Stimulated activated CD4-positive, alpha-beta T cell treated with anti-CD3 and anti-CD28 coated beads, Interleukin-1b, Interleukin-23, amount 100 ng/mL, for 4 hours (primary cell): ENCODE measurements around the gene OR1B1.
"Not testable (repeated sequence)": the region's sequence is repeated elsewhere in the genome, so short reads cannot be mapped to it uniquely, and the experiment has no call there.

ENCODE experiments used
- DNase-seq, 2 donors: peaks; one replicate each; pipeline ENCODE4 v3.0.0-alpha.2; 2020; ENCODE audit warnings: low read depth in 2 of 2

OR1B1 gene

DNA sequence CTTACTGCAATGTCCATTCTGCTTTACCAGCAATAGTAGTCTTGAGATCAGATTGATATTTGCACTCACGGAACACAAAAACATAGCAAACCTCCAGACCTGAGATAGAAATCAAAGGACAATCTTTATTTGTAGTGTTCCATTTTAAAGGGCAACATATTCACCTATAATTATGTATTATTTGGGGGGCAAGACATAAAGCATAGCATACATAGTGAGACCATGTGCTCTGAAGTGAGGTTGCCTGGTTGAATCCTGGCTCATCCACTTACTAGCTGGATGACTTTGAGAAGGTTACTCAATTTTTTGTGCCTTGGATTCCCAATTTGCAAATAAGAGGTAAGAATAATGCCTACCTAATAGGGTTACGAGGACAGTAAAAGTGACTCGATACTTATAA, at the start of gene OR1B1:
Gene OR1B1 (minus strand): TSS at position 101 of the 400 bp plus-strand sequence.
- DNase-seq: no peak

DNA sequence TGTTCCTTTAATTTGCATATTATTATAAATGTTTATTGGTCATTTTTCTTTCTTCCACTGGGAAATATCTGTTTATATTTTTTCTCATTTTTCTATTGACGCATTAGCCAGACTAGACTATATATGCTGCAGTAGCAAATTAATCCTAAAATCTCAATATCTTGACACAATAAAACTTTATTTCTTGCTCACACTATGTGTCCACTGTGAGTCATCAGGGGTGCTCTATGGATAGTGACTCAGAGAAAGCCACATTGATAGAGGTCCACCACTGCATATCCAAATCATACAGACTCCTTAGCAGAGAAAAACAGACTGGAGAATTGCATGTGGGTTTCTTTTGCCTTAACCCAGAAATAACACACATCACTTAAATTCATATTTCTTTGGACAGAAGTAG, 38.3 kb upstream of the OR1B1 start:
- DNase-seq: no peak

DNA sequence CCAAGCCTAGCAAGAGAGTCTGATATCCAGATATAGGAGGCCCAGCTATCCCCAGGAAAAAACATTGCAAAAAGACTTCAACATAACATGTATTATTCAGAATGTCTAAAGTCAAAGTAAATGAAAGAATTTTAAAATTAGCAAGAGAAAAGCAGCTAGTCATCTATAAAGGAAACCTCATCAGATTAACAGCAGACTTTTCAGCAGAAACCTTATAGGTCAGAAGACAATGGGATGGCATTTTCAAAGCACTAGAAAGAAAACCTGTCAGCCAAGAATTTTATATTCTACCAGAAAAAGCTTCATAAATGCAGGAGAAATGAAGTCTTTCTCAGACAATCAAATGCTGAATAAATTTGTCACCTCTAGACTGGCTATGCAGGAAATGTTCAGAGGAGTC, 27.4 kb upstream of the OR1B1 start:
- no peak for DNase-seq

DNA sequence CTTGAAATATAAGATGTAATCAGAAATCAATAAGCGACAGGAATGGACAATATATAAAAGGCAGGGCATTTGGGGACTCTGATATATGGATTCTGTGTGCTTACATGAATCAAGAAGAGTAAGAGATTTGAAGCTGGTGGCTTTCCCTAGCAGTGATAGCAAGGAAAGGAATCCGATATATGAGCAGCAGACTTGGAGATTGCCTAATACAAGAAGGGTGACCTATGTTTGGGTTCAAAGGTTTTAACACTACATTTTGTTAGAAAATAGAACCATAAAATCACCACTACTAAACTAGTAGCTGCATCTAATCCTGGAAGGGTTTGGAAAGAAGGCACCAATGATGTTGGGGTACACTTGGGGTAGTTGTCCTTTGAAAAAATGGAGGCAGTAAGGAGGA, 15.1 kb upstream of the OR1B1 start:
- no peak for DNase-seq

DNA sequence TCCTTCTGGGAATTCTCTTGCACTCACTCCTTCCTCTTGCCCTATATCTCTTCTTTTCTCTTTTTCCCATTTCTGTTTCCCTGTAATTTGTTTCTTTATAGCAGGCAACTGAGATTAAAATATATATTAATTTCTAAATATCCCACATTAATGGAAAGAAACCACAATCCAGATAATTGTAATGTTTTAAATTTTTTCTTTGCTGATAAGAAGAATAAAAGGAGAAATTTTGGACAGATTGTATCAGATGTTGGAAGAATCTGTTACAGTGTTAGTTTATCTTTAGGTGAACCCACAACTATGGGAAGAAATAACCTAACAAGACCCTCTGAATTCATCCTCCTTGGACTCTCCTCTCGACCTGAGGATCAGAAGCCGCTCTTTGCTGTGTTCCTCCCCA, 4.0 kb upstream of the OR1B1 start, which contains the start of gene OR1L1:
Gene OR1L1 (plus strand): TSS at position 301 of the 400 bp plus-strand sequence. CDS start 0 bp downstream, at position 301.
- DNase-seq: no peak

DNA sequence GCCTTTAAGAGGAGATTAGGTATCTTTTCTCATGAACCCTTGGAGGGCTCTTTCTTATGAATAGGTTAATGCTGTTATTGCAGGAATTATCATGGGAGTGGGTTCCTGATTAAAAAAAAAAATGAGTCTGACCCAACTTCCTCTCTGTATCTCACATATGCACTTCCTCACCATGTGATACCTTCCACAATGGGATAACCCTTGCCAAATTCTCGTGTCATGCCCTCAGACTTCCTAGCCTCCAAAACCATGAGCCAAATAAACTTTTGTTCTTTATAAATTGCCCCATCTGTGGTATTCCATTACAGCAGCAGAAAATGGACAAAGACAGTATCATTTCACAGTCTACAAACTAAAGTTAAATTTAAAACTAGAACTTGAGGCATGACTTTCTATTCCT, 1.0 kb downstream of the OR1B1 start:
- no peak for DNase-seq

DNA sequence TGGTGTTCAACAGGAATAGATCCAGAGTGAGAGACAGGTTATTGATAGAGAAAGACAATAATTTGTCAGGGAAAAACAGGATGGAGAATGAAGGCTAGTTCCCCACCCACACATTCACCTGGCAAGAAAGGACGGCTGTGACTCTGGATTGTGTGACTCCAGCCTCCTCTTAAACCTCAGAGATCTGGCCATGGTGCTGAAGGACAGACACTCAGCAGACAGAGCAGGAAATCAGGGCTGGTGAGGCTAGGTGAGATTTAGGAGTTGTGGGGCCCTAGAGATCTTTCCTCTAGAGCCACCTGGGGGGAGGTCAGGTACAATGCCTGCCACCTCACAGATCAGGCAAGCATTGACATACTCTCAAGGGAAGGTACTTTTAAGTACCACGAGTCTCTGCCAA, 15.2 kb downstream of the OR1B1 start:
- DNase-seq: no peak

DNA sequence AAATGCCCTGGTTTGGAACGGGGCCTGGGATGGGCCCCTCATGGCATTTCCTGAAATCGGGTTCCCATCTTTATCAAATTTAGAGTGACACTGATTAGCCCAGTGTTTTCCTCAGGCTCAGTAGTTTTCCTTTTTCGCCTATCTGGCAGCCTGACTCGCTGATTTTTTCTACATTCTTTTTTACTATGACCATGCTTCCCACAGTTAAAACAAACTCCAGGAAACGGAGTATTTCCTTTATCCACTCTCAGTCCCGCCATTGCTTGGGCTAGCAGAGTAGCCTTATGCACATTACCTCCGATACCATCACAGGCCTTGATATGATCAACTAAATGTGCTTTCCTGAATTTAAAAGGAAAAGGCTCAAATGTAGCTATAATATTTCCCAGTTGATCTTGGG, 37.4 kb downstream of the OR1B1 start:
- DNase-seq: no peak

DNA sequence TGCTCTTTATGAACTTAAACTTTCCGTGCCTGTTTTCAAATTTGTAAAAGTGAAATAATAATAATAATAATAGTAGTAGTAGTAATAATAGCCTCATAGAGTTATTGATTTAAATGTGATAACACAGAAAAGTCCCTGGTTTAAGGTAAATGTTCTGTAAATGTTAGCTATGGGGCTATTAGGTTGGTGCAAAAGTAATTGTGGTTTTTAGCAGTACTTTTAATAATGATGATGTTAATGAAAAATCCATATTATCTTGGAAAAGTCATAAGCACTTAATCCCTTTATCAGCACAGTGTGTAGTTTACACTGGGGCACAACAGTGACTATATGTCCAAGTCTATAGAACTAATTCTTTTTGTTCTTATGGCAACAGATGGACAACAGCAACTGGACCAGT, 43.1 kb downstream of the OR1B1 start, which contains the start of gene OR1Q1:
Gene OR1Q1 (plus strand): TSS at position 377 of the 400 bp plus-strand sequence. CDS start 0 bp downstream, at position 377.
- DNase-seq: no peak

DNA sequence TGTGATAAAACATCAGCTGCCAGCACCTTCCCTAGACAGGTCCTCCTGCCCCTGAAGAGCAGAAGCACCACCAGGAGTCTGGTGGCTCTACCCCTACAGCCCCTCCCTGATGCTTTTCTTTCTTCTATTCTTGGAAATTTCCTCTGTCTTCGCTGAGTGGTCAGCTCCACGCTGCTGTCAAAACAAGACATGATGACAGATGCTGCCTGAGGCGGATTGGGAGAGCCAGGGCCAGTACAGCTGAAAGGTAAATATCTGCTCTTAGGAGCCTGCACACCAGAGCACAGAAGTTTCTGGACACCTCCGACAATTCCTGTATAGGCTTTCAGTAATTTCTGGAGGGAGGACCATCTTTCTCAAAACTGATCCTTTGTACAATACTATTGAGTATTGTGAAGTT, 47.6 kb downstream of the OR1B1 start:
- no peak for DNase-seq

DNA sequence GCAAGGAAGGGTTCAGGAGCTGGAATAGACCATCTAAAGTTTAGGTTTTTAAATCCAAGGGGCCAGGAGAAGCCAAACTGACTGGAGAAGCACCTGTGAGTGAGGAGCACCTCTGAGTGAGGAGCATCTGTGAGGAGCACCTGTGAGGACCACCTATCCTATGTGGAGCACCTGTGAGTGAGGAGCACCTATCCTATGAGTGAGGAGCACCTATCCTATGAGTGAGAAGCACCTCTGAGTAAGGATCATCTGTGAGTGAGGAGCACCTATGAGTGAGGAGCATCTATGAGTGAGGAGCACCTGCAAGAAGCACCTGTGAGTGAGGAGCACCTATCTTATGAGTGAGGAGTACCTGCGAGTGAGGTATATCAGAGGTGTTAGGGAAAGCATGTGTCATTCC, 50.8 kb downstream of the OR1B1 start:
- no peak for DNase-seq

DNA sequence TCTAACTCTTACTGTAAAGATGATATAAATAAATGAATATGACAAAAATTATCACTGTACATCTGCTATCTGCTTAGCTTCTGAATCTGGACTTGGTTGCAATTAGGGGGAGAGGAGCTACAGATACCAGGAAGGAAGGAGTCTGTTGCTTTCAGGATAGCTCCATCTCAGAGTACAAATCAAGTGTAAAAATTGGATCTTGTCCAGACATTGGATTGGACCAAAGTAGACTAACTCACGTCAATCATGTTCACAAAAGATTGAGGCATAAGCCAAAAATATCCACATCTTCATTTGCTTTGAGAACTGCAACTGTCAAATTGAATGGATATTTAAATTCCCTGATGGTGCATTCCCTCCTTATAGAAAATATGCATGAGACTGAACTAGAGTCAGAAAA, 51.7 kb downstream of the OR1B1 start:
- no peak for DNase-seq

DNA sequence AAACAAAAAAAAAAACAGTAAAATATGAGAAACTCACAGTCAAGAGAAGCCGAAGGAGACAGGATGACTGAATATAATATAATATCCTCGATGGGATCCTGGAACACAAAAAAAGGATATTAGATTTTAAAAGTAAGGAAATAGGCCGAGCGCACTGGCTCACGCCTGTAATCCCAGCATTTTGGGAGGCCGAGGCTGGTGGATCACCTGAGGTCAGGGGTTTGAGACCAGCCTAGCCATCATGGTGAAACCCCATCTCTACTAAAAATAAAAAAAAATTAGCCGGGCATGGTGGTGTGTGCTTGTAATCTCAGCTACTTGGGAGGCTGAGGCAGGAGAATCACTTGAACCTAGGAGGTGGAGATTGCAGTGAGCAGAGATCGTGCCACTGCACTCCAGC, 74.1 kb downstream of the OR1B1 start, which contains the start of gene OR1L8:
Gene OR1L8 (minus strand): TSS at position 101 of the 400 bp plus-strand sequence. CDS start 14,907 bp downstream, outside the sequence.
- not testable (repeated sequence) for DNase-seq

DNA sequence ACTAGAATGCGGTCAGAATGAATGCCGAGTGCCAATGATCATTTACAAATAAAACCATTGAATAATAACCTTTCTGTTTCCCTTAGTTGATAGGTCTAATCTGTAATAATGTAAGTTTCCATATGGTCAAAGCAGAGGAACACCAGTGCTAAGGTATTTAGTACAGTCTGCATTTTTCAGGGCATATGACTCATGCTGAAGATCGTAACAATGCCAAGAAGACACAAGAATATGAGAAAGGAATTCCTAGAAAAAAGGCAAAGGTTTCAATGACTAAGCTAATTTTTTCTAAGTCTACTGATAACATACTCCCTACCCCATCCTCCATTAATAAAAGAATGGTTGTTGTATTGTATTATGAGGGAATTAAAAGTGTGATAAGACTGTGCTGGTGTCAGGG, 77.1 kb downstream of the OR1B1 start:
- DNase-seq: no peak

DNA sequence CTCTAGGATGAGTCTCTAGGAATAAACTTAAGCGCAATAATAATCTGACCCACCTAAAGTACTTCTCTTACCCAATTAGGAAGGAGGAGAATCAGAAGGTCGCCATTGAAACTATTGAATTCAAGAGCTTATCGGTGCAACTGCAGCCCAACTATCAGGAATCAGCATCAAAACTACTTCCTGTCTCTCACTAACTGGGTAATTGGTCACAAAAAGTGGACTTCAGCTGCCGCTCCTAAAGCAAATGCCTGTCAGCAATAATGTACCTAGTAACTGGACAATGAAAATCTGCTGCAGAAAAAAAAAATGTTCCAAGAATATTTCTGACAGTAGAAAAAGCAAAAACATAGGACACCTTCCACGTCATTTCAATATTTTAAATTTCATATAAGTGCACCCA, 77.6 kb downstream of the OR1B1 start:
- DNase-seq: no peak
